GM10266 (cell line): ENCODE data around the gene FOXP1.

Experiments used
- DNase-seq: peaks from one replicate; pipeline ENCODE4 v3.0.0; 2012; ENCODE audit errors: extremely low spot score
- TF ChIP-seq, protein P1 (sequence below): IDR thresholded peaks from 2 replicates; pipeline ENCODE4 v1.5.1; 2012; ENCODE audit warnings: mild to moderate bottlenecking, low read depth; ENCODE audit not compliant: control insufficient read depth, insufficient read depth; ENCODE audit errors: missing control alignments

The FOXP1 gene

DNA sequence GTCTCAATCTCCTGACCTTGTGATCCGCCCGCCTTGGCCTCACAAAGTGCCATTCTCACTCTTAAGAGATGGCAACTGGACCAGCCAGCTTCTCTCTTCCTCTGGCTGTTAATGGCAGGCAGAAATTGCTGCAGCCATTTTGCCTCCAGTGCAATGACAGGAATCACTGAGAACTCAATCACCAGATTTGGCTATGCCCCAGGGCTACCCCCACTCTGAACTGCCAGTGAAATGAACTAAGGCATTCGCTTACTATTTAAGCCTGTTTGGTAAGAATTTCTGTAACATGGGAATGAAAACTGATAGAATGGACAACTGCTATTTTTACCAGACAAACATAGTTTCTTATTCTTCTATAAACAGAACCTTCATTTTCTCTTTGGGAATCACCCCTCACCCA lies 24.5 kb downstream of the FOXP1 start:
- no peak for DNase-seq
- TF ChIP-seq, protein P1, sequence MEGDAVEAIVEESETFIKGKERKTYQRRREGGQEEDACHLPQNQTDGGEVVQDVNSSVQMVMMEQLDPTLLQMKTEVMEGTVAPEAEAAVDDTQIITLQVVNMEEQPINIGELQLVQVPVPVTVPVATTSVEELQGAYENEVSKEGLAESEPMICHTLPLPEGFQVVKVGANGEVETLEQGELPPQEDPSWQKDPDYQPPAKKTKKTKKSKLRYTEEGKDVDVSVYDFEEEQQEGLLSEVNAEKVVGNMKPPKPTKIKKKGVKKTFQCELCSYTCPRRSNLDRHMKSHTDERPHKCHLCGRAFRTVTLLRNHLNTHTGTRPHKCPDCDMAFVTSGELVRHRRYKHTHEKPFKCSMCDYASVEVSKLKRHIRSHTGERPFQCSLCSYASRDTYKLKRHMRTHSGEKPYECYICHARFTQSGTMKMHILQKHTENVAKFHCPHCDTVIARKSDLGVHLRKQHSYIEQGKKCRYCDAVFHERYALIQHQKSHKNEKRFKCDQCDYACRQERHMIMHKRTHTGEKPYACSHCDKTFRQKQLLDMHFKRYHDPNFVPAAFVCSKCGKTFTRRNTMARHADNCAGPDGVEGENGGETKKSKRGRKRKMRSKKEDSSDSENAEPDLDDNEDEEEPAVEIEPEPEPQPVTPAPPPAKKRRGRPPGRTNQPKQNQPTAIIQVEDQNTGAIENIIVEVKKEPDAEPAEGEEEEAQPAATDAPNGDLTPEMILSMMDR: no peak

DNA sequence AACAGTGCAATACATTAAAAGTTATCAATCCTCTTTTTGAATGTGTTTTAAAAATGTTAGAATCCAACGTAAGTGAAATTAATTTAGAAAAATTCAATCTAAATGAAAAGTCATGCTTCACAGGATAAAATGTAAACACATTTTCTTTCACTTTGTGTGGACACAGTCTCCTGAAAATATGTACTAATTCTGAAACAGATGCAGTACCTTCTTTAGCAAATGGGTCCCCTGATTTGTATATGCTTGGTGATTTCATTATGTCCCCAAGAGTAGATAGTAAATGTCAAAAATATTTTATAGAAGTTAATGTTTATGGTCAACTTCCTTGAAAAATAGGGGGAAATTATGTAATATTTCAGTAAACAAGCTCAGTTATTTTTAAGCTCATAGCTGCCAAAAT lies 28.9 kb downstream of the FOXP1 start:
- no peak for DNase-seq
- TF ChIP-seq, protein P1: no peak

DNA sequence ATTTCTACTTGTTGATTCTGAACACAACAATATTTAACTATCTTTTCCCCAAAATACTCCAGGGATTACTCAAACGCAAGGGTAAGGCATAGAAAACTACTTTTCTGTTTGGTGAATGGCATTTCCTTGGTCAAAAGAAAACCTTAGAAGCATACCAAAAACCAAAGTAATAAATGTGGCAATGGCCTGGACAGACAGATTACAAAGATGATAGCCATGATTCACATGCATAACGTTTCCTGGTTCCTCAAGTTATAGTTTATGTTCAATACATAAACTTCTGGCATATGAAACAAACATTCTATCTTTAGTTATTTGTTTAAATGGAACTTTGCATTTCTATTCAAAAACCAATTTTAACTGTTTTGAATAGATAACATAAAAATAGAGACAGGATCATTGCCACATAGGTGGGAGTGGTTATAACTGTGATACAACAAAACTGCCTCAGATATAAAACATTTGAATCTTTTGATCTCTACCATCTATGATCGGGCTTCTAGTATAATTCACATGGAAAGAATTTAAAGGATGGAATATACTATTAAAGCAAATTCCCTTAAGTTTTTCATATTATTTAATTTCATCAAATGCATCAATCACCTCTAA lies 32.1 kb downstream of the FOXP1 start:
- no peak for DNase-seq
- TF ChIP-seq, protein P1: no peak

DNA sequence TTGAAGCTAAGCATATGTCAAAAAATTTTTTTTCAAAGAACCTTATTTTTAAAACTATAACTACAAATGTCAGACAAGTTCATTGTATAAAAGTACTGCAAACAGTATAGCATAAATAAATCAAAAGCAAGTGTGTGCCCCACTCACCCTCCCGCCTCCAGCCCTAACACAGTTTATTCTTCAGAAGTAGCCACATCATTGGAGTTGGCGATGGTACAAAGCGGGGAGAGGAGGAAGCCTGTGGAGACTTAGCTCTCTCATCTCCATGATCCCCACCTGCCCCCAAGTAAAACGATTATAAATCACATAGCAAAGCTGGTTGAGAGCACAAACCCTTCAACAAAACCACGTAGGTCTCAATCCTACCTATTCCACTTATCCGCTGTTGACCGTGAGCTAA lies 33.6 kb downstream of the FOXP1 start:
- TF ChIP-seq, protein P1: no peak
- no peak for DNase-seq

DNA sequence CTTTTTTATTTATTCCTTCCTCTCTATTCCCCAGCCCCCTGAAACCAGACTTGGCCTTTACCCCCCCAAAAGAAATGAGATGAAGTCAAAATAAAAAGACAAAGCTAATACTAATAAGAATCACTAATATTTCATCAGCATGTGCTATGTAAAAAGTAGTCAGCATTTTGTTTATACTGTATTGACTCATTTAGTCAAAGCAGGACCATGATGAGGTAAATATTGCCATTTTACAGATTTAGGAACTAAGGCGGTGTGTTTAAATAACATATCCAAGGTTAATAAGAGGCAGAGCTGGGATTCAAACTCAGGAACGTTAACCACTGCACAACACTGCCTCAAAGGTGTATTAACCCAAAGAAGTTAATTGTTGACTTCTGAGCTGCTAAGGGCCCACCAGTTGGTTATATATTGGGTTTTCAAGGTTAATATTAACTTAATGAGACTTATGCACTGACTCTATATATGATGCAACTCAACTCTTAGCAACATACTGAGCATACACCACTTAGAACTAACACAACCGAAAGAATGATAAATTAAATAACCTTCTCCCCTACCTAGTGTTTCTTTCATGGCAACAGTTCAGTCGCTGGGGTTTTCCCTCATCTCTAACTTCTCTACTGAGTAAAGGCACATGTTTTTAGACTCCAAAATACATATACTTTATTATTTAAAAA lies 34.7 kb downstream of the FOXP1 start:
- DNase-seq: no peak
- TF ChIP-seq, protein P1: no peak

DNA sequence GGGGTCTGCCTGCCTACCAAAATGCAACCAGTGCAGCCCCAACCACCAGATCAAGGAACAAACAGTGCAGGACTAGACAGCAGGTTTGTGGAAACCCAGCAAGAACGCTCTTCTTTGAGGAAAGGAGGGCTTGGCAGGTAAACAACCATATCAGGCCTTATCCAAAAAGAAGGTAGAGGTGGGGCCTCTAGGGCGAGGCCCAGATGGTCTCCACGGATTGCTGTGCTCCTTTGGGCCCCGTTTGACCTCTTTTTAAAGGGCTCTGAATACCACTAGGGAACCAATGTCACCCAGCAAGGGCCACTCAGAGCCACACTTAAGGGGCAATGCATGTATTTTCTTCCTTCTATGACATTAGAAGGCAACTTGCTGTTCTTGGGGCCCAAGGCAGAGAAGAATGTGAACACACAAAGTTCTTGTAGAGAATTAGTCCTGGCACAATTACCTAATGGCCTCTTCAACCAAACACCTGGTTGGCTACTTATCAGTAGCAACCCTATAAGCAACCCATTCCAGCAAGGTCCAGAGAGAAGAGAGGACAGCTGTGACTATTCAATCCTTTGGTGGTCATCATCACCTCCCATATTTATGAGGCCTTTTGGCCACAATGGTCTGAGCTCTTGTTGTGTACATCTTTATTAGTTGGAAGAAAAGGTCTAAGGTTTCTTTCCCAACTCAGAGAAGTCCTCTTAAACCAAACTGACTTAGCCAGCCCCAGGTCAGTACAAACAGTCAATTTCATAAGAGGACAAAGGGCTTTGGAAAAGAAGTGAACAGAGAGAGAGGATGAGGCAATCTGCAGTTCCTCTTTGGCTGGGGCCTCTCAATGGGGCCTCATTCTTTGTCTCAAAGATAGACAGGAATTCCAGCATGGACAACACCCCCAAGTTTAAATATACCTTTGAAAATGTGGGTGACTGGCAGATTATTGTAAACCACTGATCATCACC lies 36.0 kb downstream of the FOXP1 start:
- TF ChIP-seq, protein P1: no peak
- DNase-seq: no peak
